WI38 (cell line): ENCODE results near the gene TUBB2A.
"Not testable (repeated sequence)": the region's sequence is repeated elsewhere in the genome, so short reads cannot be mapped to it uniquely, and the experiment has no call there.

ENCODE experiments used
- H3K4me3 ChIP-seq: 2 replicates; pipeline ENCODE4 v1.5.1; 2011; ENCODE audit warnings: low read depth, mild to moderate bottlenecking, control low read depth, low read length
- TF ChIP-seq, protein P1 (sequence below): IDR thresholded peaks from 2 replicates; pipeline ENCODE4 v1.5.1; 2012; ENCODE audit warnings: low read depth, mild to moderate bottlenecking, control low read depth, low read length

The TUBB2A gene

DNA sequence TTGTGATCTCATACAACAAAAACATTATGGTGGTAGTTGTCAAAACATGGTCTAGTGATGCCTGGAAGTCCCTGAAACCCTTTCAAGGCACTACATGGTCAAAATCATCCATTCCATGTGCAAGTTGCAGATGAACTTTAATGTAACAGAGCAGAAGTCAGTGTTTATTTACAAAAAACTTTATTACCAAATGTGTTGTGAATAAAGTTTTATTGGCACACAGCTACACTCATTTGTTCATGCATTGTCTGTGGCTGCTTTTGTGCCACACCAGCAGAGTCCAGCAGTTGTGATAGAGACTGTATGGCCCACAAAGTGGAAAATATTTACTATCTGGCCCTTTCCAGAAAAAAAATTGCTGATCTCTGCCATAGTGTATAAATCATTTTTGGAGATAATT lies 43.3 kb upstream of the TUBB2A start:
- TF ChIP-seq, protein P1, sequence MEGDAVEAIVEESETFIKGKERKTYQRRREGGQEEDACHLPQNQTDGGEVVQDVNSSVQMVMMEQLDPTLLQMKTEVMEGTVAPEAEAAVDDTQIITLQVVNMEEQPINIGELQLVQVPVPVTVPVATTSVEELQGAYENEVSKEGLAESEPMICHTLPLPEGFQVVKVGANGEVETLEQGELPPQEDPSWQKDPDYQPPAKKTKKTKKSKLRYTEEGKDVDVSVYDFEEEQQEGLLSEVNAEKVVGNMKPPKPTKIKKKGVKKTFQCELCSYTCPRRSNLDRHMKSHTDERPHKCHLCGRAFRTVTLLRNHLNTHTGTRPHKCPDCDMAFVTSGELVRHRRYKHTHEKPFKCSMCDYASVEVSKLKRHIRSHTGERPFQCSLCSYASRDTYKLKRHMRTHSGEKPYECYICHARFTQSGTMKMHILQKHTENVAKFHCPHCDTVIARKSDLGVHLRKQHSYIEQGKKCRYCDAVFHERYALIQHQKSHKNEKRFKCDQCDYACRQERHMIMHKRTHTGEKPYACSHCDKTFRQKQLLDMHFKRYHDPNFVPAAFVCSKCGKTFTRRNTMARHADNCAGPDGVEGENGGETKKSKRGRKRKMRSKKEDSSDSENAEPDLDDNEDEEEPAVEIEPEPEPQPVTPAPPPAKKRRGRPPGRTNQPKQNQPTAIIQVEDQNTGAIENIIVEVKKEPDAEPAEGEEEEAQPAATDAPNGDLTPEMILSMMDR = no peak

DNA sequence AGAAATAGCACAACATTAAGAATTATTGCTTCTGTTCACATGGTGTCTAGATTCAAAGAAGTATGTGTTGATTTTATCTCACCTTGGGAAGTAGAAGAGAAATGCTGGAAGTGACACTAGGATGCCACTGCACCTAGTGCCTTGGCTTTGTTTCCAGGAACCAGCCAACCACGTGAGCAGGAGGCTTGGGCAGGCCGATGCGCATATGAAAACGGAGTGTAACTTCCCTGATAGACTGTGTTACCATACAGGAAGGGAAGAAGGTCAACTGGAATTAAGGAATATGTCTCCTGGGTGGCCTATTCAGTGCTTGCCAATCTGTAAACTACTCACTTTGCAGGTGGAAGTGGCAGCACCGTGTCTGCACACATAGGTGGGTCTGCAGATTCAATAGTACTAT lies 42.0 kb upstream of the TUBB2A start:
- no peak overlapping the region for H3K4me3 ChIP-seq
- TF ChIP-seq, protein P1 = no peak

More for the DNA sequence above, 43.3 kb upstream of the TUBB2A start:
- no peak overlapping the region for H3K4me3 ChIP-seq

DNA sequence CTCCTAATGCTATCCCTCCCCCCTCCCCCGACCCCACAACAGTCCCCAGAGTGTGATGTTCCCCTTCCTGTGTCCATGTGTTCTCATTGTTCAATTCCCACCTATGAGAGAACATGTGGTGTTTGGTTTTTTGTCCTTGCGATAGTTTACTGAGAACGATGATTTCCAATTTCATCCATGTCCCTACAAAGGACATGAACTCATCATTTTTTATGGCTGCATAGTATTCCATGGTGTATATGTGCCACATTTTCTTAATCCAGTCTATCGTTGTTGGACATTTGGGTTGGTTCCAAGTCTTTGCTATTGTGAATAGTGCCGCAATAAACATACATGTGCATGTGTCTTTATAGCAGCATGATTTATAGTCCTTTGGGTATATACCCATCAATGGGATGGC lies 40.4 kb upstream of the TUBB2A start:
- not testable (repeated sequence) for H3K4me3 ChIP-seq

DNA sequence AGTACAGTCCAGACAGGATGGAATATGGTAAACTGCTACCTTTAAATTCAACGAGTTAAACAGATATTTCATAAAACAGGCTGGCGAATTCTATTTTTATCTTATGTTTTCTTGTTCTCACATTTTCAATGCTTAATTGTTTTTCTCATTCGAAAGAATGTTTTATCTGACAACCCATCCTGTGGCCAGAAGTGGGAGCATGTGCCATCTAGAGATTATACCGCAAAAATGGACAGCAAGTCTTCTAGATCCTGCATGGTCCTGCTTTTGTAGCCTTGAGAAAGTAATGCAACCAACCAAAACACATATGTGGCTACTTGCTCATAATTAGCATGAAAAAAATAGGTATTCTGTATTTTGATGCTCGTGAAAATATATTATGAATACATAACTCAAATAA lies 39.4 kb upstream of the TUBB2A start:
- TF ChIP-seq, protein P1 = no peak
- H3K4me3 ChIP-seq = no peak overlapping the region

DNA sequence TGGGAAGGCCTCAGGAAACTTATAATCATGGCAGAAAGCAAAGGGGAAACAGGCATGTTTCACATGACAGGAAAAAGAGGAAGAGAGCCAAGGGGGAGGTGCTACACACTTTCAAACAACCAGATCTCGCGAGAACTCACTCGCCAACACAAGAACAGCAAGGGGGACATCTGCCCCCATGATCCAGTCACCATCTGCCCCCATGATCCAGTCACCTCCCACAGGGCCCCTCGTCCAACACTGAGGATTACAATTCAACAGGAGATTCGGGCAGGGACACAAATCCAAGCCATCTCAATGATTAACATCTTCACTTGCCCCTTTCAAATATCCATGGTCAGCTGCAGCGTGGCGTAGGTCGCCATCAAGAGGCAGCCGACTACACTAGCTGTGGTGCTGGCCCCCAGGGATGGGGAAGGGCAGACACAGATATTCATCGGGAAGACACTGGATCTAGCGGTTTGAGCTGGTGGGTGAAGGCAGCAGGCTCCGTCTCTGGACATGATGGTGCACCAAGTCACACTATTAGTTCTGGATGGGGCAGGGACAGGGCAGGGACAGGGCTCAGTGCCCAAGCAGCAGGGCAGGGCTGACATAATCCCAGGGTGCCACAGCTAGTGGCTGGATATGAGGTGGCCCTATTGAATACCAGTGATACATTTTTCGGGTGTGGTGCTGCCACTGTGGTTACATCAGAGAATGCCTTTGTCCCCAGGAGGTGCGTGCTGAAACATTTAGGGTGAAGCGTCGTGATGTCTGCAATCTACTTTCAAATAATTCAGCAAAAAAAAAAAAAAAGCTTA lies 38.6 kb upstream of the TUBB2A start:
- H3K4me3 ChIP-seq = no peak overlapping the region
- TF ChIP-seq, protein P1 = no peak

DNA sequence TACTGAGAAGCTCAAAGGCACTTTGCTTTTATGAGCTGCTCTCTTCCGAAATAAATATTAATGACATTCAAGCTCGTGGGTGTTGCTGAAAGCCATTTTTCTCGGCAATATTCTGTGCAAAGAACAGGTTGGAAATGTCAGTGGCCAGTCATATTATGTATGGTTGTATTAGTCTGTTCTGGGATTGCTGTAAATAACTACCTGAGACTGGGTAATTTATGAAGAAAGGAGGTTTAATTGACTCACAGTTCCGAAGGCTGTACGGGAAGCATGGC lies 38.0 kb upstream of the TUBB2A start:
- TF ChIP-seq, protein P1 = no peak
- H3K4me3 ChIP-seq = no peak overlapping the region

DNA sequence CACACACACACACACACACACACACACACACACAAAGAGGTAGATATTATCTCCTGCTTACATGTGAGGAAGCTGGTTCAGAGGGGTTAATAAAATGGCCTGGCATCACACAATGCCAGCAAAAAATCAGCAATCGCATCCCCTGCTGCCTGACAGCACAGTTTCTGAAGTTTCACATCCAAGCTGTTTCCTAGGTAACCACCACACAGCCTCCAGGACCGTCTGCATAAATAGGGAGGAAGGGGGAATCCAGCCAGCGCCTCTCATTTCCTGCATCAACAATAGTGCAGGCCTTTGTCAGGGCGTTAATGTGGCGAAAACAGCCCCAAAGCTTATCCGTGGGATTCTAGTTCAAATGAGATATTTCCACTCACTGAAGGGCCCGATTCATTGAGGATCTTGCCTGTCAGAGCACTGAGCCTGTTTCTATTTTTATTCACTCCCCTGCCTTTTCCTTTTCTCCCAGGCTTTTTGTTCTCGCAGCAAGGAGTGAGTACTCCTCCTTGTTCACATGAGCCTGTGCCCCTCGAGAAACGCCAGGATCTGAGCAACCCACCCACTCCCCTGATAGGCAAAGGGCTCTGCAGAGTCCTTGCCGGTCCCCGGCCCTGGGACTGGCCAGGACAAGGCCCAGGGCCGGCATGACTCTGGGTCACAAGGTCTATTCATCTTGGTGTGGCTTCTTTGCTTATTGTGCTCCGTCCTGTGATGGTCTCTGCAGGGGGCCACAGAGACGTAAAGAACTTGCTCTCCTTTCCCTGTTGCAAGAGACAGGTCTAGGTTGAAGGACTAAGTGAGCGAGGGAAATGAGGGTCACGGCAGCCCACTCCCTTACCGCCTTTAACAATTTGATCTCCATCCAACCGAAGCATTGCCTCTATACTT lies 37.4 kb upstream of the TUBB2A start:
- no peak overlapping the region for H3K4me3 ChIP-seq
- TF ChIP-seq, protein P1 = no peak
